ENCODE results near the gene DYDC2.

Gene DYDC2

DNA sequence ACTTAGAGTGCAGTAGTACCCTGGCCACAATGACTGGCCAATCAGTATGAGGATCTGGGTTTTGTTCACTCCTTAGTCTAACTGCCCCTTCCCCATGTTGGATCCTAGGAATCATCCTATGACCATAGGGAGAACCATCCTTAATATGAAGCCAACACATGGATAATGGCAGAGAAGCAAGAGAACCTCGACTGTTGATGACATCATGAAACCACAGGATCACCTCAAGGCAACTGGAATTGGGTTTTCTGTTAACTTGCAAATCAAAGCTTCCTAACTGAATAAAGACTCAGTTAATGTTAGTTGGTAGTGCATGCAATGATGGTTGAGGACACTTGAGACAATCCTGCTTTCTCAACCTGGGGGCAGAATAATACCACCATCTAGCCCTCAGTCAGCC lies 48.5 kb downstream of the DYDC2 start:
- no peak for ATAC-seq
- TF ChIP-seq TCF4 (CRISPR knock-in tag; IDR thresholded peaks at IDR 0.05; ENCODE audit: borderline replicate concordance) (no peak), GLIS3 (CRISPR knock-in tag; IDR thresholded peaks at IDR 0.05) (no peak), ARNTL (CRISPR knock-in tag; IDR thresholded peaks at IDR 0.05; ENCODE audit: borderline replicate concordance, low read depth) (no peak), TOX (CRISPR knock-in tag; IDR thresholded peaks at IDR 0.05; ENCODE audit: borderline replicate concordance) (no peak), SNAI2 (CRISPR knock-in tag; IDR thresholded peaks at IDR 0.05) (no peak), BACH2 (CRISPR knock-in tag; IDR thresholded peaks at IDR 0.05; ENCODE audit: borderline replicate concordance) (no peak), ZNF565 (CRISPR knock-in tag; conservative IDR thresholded peaks at IDR 0.05; ENCODE audit: low read depth) (no peak), OSR1 (CRISPR knock-in tag; IDR thresholded peaks at IDR 0.05) (no peak), ZC3H10 (CRISPR knock-in tag; IDR thresholded peaks at IDR 0.05) (no peak), ISL1 (CRISPR knock-in tag; IDR thresholded peaks at IDR 0.05) (no peak), ZFP3 (CRISPR knock-in tag; IDR thresholded peaks at IDR 0.05) (no peak), CSDC2 (CRISPR knock-in tag; IDR thresholded peaks at IDR 0.05) (no peak), ESRRG (CRISPR knock-in tag; IDR thresholded peaks at IDR 0.05) (no peak), PPARA (CRISPR knock-in tag; IDR thresholded peaks at IDR 0.05; ENCODE audit: borderline replicate concordance) (no peak), RARB (CRISPR knock-in tag; IDR thresholded peaks at IDR 0.05) (no peak)
- TF ChIP-seq, protein P1, sequence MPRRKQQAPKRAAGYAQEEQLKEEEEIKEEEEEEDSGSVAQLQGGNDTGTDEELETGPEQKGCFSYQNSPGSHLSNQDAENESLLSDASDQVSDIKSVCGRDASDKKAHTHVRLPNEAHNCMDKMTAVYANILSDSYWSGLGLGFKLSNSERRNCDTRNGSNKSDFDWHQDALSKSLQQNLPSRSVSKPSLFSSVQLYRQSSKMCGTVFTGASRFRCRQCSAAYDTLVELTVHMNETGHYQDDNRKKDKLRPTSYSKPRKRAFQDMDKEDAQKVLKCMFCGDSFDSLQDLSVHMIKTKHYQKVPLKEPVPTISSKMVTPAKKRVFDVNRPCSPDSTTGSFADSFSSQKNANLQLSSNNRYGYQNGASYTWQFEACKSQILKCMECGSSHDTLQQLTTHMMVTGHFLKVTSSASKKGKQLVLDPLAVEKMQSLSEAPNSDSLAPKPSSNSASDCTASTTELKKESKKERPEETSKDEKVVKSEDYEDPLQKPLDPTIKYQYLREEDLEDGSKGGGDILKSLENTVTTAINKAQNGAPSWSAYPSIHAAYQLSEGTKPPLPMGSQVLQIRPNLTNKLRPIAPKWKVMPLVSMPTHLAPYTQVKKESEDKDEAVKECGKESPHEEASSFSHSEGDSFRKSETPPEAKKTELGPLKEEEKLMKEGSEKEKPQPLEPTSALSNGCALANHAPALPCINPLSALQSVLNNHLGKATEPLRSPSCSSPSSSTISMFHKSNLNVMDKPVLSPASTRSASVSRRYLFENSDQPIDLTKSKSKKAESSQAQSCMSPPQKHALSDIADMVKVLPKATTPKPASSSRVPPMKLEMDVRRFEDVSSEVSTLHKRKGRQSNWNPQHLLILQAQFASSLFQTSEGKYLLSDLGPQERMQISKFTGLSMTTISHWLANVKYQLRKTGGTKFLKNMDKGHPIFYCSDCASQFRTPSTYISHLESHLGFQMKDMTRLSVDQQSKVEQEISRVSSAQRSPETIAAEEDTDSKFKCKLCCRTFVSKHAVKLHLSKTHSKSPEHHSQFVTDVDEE (CRISPR knock-in tag; IDR thresholded peaks at IDR 0.05): no peak
- TF ChIP-seq, protein P2, sequence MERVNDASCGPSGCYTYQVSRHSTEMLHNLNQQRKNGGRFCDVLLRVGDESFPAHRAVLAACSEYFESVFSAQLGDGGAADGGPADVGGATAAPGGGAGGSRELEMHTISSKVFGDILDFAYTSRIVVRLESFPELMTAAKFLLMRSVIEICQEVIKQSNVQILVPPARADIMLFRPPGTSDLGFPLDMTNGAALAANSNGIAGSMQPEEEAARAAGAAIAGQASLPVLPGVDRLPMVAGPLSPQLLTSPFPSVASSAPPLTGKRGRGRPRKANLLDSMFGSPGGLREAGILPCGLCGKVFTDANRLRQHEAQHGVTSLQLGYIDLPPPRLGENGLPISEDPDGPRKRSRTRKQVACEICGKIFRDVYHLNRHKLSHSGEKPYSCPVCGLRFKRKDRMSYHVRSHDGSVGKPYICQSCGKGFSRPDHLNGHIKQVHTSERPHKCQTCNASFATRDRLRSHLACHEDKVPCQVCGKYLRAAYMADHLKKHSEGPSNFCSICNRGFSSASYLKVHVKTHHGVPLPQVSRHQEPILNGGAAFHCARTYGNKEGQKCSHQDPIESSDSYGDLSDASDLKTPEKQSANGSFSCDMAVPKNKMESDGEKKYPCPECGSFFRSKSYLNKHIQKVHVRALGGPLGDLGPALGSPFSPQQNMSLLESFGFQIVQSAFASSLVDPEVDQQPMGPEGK (CRISPR knock-in tag; IDR thresholded peaks at IDR 0.05; ENCODE audit: borderline replicate concordance): no peak
- TF ChIP-seq, protein P3, sequence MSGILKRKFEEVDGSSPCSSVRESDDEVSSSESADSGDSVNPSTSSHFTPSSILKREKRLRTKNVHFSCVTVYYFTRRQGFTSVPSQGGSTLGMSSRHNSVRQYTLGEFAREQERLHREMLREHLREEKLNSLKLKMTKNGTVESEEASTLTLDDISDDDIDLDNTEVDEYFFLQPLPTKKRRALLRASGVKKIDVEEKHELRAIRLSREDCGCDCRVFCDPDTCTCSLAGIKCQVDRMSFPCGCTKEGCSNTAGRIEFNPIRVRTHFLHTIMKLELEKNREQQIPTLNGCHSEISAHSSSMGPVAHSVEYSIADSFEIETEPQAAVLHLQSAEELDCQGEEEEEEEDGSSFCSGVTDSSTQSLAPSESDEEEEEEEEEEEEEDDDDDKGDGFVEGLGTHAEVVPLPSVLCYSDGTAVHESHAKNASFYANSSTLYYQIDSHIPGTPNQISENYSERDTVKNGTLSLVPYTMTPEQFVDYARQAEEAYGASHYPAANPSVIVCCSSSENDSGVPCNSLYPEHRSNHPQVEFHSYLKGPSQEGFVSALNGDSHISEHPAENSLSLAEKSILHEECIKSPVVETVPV (CRISPR knock-in tag; IDR thresholded peaks at IDR 0.05): no peak
- TF ChIP-seq, protein P4, sequence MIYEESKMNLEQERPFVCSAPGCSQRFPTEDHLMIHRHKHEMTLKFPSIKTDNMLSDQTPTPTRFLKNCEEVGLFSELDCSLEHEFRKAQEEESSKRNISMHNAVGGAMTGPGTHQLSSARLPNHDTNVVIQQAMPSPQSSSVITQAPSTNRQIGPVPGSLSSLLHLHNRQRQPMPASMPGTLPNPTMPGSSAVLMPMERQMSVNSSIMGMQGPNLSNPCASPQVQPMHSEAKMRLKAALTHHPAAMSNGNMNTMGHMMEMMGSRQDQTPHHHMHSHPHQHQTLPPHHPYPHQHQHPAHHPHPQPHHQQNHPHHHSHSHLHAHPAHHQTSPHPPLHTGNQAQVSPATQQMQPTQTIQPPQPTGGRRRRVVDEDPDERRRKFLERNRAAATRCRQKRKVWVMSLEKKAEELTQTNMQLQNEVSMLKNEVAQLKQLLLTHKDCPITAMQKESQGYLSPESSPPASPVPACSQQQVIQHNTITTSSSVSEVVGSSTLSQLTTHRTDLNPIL (CRISPR knock-in tag; IDR thresholded peaks at IDR 0.05; ENCODE audit: low read depth): no peak
- TF ChIP-seq, protein P5, sequence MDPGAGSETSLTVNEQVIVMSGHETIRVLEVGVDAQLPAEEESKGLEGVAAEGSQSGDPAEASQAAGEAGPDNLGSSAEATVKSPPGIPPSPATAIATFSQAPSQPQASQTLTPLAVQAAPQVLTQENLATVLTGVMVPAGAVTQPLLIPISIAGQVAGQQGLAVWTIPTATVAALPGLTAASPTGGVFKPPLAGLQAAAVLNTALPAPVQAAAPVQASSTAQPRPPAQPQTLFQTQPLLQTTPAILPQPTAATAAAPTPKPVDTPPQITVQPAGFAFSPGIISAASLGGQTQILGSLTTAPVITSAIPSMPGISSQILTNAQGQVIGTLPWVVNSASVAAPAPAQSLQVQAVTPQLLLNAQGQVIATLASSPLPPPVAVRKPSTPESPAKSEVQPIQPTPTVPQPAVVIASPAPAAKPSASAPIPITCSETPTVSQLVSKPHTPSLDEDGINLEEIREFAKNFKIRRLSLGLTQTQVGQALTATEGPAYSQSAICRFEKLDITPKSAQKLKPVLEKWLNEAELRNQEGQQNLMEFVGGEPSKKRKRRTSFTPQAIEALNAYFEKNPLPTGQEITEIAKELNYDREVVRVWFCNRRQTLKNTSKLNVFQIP (CRISPR knock-in tag; IDR thresholded peaks at IDR 0.05; ENCODE audit: borderline replicate concordance, low read depth): no peak

DNA sequence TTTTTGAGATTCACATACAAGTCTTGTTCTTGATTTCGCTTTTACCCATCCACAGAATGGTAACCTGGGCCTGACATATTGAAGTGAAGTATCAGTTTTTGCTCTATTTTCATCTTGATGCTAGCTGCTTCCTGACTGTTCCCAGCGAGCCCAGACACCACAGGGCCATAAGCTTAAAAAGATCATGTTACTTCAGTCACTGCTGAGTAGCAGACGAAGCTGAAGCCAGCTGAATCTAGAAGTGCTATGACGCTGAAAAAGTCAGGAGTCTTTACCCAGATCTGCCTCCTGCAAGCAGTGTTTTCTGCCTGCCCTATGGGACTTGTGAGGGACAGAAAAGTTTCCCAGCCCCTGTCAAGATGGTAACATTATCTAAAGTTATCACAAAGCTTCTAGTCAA lies 49.0 kb downstream of the DYDC2 start:
- ATAC-seq: no peak
- no peak for TF ChIP-seq TOX (CRISPR knock-in tag; IDR thresholded peaks at IDR 0.05; ENCODE audit: borderline replicate concordance)
- TF ChIP-seq, protein P1 (CRISPR knock-in tag; IDR thresholded peaks at IDR 0.05): no peak
- no peak for TF ChIP-seq TCF4 (CRISPR knock-in tag; IDR thresholded peaks at IDR 0.05; ENCODE audit: borderline replicate concordance)
- TF ChIP-seq ZFP30 (CRISPR knock-in tag; IDR thresholded peaks at IDR 0.05): no peak
- no peak for TF ChIP-seq PPARA (CRISPR knock-in tag; IDR thresholded peaks at IDR 0.05; ENCODE audit: borderline replicate concordance)
- no peak for TF ChIP-seq BACH2 (CRISPR knock-in tag; IDR thresholded peaks at IDR 0.05; ENCODE audit: borderline replicate concordance)
- TF ChIP-seq RARB (CRISPR knock-in tag; IDR thresholded peaks at IDR 0.05): no peak
- TF ChIP-seq, protein P4 (CRISPR knock-in tag; IDR thresholded peaks at IDR 0.05; ENCODE audit: low read depth): no peak
- no peak for TF ChIP-seq ARNTL (CRISPR knock-in tag; IDR thresholded peaks at IDR 0.05; ENCODE audit: borderline replicate concordance, low read depth)
- no peak for TF ChIP-seq ESRRG (CRISPR knock-in tag; IDR thresholded peaks at IDR 0.05)
- TF ChIP-seq, protein P3 (CRISPR knock-in tag; IDR thresholded peaks at IDR 0.05): no peak
- TF ChIP-seq ZFP3 (CRISPR knock-in tag; IDR thresholded peaks at IDR 0.05): no peak
